Iris pigment epithelial cell (primary cell): ENCODE data around the gene RBM46.
A peak's percentile ranks its signal among the peaks of the same experiment; 100 is the strongest.
"Not testable (repeated sequence)": the region's sequence is repeated elsewhere in the genome, so short reads cannot be mapped to it uniquely, and the experiment has no call there.

Experiments used
- DNase-seq: peaks from one replicate; pipeline ENCODE4 v3.0.0-alpha.2; 2011; ENCODE audit warnings: low read depth

Gene RBM46

DNA sequence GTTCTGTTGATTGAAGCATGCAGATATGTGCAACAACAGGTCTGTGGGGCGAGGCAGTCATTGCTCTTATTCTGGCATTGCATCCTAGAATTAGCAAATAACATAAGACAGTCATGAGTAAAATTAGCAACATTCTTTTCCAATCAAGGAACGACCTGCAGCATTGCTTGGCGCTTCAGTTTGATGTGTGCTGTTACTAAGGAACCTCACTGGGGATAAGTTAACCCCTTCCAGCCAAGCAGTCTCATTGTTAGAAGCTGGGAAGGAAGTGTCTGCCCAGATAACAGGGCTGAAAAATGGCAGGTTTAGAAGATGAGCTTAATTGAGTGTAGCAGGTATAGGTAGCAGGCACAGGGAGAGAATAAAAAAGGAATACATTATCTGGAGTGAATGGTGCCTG is 55.4 kb downstream of the RBM46 start:
- no peak for DNase-seq

DNA sequence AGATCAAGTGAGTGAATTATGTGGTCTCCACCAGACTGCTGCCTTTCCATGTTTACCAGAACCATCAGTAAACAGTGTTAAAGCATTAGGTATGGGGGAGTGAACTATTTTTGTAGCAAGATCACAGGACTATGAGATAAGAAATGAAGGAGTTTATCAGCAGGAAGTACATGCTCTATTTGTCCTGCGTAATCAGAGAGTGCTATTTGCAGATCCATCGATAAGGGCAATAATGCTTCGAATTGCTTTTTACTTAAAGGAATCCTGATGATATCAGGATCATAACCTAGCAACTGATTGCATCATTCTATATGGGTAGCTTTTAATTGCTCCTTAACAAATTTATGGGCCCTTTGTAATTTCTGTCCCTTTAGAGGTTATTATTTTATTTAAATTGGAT is 57.1 kb downstream of the RBM46 start:
- no peak for DNase-seq

DNA sequence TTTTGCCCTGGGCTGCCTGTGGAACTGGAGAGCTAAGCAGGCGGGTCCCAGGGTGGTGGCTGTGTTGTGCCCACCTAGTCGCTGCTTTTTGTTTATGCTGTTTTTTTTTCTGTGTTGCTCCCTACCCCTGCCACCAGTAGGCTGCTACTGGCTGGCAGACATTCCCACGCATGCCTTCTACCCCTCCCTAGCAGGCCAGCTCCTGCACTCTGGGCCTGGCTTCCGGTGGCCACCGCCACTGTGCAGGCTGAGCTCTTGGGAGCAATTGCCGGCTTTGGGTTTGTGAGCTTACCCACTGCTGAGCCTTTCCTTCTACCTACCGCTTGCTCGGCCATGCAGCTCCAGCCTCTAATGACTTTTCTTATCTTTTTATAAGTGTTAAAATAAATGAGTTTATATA is 57.6 kb downstream of the RBM46 start:
- DNase-seq: no peak

DNA sequence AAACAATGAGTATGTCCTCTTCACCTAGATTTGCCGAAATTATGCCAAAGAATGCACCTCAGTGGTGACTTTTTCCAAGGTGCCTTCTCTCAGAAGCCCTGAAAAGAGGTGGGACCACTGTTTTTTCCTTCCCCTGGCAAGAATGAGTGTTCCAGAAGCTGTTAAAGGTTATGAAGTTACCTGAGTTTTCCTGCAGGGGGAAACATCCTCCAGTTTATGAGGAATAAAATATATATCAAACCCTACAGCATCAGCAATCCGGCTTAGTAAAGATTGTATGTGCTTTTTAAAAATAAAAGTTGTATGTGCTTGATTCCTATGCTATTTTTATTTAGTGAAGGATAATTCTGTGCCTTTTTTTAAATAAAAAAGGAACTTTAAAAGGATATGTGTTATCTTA is 73.3 kb downstream of the RBM46 start:
- peak; percentile 13 for DNase-seq

DNA sequence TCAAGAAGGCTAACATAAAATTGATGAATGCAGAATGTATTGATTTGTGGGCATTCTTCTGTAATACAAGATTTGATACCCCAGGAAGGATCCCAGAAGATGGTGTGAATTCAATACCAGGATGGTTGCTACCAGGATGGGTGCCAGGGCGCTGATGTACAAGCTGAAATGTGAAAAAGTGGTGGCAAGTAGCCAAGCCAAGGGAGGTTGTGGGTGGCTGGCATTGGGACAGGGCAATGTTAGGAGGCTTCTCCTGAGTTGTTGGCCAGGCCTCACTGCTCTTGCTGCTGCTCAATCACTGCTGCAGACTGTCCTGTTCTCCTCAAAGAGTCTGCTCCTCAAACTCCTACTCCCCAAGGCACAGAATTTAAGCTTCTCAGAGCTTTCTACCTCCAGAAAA is 77.1 kb downstream of the RBM46 start:
- no peak for DNase-seq

DNA sequence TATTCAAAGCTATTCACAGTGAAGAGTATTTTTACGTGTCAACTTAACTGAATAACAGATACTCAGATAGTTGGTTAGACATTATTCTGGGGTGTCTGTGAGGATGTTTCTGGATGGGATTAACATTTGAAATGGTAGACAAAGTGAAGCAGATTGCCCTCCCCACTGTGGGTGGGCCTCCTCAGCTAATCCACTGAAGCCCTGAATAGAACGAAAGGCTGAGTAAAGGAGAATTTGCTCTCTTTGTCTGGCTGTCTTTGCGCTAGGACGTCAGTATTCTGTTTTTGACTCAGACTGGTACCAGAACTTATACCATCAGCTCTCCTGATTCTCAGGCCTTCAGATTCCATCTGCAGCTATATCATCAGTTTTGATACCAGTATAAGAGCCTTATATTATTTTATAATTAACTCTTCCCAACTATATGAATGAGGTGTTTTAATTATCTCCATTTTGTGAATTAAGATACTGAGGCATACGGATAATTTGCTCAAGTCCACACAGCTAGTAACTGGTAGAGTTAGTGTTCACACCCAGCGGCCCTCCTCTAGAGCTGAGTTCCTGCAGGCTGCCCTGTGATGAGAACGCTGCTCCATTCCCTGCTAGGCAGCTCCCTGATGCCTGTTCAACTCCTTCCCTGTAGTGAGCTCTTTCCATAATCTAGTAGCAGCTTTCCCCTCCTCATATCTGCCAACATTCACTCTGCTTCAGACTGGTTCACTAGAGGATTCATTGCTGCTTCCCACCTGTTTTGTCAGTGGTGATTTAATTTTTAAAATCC is 87.5 kb downstream of the RBM46 start:
- DNase-seq: no peak

DNA sequence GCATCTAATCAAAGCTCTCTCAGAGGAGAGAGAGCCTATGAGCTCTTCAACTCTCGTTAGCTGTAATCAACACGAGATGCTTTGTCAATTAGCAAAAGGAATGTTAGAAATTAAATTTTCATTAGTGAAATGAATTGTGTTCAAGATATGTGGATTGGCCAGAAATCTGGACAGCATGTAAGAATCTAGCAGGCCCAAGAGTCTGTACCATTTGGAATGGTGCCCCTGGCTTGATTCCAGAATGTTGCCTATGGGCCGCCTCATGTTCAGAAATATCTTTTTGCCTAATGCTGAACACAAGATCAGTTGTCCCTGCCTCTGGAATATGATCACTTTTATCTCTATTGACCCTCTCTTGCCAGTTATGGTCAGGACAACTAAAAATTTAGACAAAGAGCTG is 88.2 kb downstream of the RBM46 start:
- DNase-seq: no peak

DNA sequence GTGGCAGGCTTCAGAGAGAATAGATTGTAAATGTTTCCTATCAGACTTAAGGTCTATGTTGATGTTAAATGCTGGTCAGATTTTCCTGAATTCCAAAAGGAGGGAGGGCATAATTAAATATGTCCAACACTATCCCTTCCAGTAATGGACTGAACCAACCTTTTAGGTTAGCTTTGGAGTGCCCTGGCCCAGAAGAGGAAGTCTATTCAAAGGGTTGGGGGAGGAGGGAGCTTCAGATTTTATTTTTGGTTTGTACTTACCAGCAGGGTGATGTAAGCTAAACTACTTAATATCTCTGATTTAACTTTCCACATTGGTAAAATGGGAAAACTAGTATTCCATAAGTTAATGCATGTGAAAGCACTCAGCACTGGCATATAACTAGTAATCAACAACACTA is 91.1 kb downstream of the RBM46 start:
- no peak for DNase-seq

DNA sequence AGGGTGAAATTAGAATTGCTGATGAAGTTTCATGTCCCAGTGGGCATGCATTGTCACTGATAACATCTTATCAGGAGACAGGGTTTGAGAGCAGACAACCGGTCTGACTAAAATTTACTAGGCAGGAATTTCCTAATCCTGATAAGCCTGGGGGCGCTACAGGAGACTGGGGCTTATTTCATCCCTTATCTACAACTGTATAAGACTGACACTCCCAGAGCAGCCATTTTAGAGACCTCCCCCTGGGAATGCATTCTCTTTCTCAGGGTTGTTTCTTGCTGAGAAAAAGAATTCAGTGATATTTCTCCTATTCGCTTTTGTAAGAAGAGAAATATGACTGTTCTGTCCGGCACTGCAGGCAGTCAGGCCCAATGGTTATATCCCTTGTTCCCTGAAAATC is 93.0 kb downstream of the RBM46 start:
- DNase-seq: not testable (repeated sequence)

DNA sequence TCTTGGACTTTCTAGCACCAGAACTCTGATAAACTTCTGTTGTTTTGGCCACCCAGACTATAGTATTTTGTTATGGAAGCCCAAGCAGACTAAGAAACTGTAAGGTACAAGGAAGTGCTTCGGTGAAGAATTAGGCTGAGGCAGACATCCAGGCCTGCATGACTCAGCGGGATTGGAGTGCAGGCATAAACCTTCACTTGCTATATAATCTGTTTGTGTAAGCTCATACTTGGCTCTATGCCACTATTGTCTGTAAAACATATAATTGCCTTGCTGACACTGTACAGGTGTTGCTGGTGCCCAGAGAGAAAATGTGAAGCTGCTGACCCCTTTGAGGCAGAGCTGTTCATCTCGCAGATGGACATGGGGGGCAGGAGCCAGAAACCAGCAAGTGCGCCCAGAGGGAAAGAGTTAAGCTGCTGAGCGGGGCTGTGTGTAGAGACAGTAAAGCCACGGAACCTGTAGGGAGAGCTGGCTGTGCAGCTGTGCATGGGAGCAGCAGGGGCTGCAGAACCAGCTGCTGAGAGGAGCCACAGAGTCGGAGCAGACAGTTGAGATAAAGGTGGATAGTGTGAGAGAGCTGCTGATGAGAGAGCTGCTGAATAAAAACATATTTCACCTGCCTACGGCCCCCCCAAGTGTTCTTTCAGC is 96.2 kb downstream of the RBM46 start:
- peak; percentile 71 for DNase-seq
